IMR-90 (cell line): ENCODE data around the gene SLC15A1. TPM values are rescaled to one million over a fixed set of nuclear protein-coding genes. Genes with fewer than 3 reads are reported as not detected.
A peak's percentile ranks its signal among the peaks of the same experiment; 100 is the strongest.

Experiments used
- ATAC-seq: fragments of 200-7000 bp; cut with Tn5 transposase; 2 replicates; pipeline ENCODE4 v1.9.1; 2020; ENCODE audit warnings: low read depth, mild to moderate bottlenecking, moderate library complexity
- BruUV-seq: library from RNA; stranded (reverse); fragments of 400-500 nt; replicated peaks from 2 replicates; lab custom pipeline; 2021; lab: Mats Ljungman, UMichigan
- CTCF ChIA-PET: fragments of 300-600 bp; formaldehyde crosslinking; extraction: SDS; loops from one replicate; lab custom pipeline; 2021; ENCODE audit warnings: antibody characterized with exemption; lab: Yijun Ruan, JAX
- POLR2A ChIA-PET: fragments of 300-600 bp; sonication (Branson Sonifier 250); formaldehyde crosslinking; loops from one replicate; lab custom pipeline; 2022; ENCODE audit warnings: antibody characterized with exemption; ENCODE audit not compliant: unreplicated experiment; lab: Charles Lee
- DNase-seq: peaks from one replicate; pipeline ENCODE4 v3.0.0; 2013
- H2AFZ ChIP-seq: replicated peaks from 2 replicates; pipeline ENCODE3; 2013; ENCODE audit warnings: low read length, mild to moderate bottlenecking; ENCODE audit not compliant: poor library complexity
- H2AK5ac ChIP-seq: 2 replicates; pipeline ENCODE4 v1.6.1; 2013; ENCODE audit warnings: low read depth, low read length, inconsistent platforms
- H2AK9ac ChIP-seq: replicated peaks from 2 replicates; pipeline ENCODE3; 2013; ENCODE audit warnings: mild to moderate bottlenecking, low read depth, low read length, moderate library complexity; ENCODE audit not compliant: poor library complexity
- H2BK120ac ChIP-seq: 2 replicates; pipeline ENCODE4 v1.6.1; 2013; ENCODE audit warnings: low read depth, low read length, inconsistent platforms
- H2BK15ac ChIP-seq: 3 replicates; pipeline ENCODE4 v1.6.1; 2013; ENCODE audit warnings: low read depth, low read length, inconsistent platforms
- H2BK20ac ChIP-seq: 2 replicates; pipeline ENCODE4 v1.6.1; 2013; ENCODE audit warnings: low read depth, mild to moderate bottlenecking, inconsistent platforms, low read length, moderate library complexity
- H2BK5ac ChIP-seq: 2 replicates; pipeline ENCODE4 v1.6.1; 2013; ENCODE audit warnings: mild to moderate bottlenecking, low read depth, low read length, inconsistent platforms; ENCODE audit not compliant: poor library complexity, severe bottlenecking
- H3K14ac ChIP-seq: replicated peaks from 2 replicates; pipeline ENCODE4 v1.6.1; 2013; ENCODE audit warnings: low read depth, low read length, inconsistent platforms
- H3K18ac ChIP-seq: 2 replicates; pipeline ENCODE4 v1.6.1; 2013; ENCODE audit warnings: low read depth, low read length, control low read depth
- H3K23ac ChIP-seq: 2 replicates; pipeline ENCODE4 v1.6.1; 2013; ENCODE audit warnings: low read depth, low read length, inconsistent platforms
- H3K27ac ChIP-seq: 2 replicates; pipeline ENCODE4 v1.5.1; 2013; ENCODE audit warnings: mild to moderate bottlenecking, control low read depth, low read length; ENCODE audit not compliant: insufficient read depth
- H3K27me3 ChIP-seq: 2 replicates; pipeline ENCODE4 v1.6.1; 2013; ENCODE audit warnings: low read length; ENCODE audit not compliant: control insufficient read depth, insufficient read depth
- H3K36me3 ChIP-seq: 2 replicates; pipeline ENCODE4 v1.6.1; 2013; ENCODE audit warnings: low read length, mixed read lengths; ENCODE audit not compliant: control insufficient read depth, insufficient read depth
- H3K4ac ChIP-seq: 2 replicates; pipeline ENCODE4 v1.6.1; 2013; ENCODE audit warnings: low read depth, low read length, inconsistent platforms
- H3K4me1 ChIP-seq: 2 replicates; pipeline ENCODE4 v1.6.1; 2013; ENCODE audit warnings: low read length, mixed read lengths; ENCODE audit not compliant: control insufficient read depth, insufficient read depth
- H3K4me2 ChIP-seq: 2 replicates; pipeline ENCODE4 v1.6.1; 2013; ENCODE audit warnings: low read depth, mild to moderate bottlenecking, control low read depth, low read length, moderate library complexity
- H3K4me3 ChIP-seq: 2 replicates; pipeline ENCODE4 v1.5.1; 2013; ENCODE audit warnings: low read depth, mild to moderate bottlenecking, control low read depth, low read length, moderate library complexity; ENCODE audit not compliant: insufficient read depth
- H3K56ac ChIP-seq: 2 replicates; pipeline ENCODE4 v1.6.1; 2013; ENCODE audit warnings: low read length, inconsistent platforms; ENCODE audit not compliant: insufficient read depth; ENCODE audit errors: extremely low read depth
- H3K79me1 ChIP-seq, 2 experiments: 2 replicates each; pipeline ENCODE4 v1.6.1; 2013; ENCODE audit warnings: low read length in 2 of 2, inconsistent platforms in 1 of 2, low read depth in 1 of 2
- H3K9ac ChIP-seq: 2 replicates; pipeline ENCODE4 v1.6.1; 2013; ENCODE audit warnings: low read depth, low read length, control low read depth
- H3K9me1 ChIP-seq: 2 replicates; pipeline ENCODE4 v1.6.1; 2013; ENCODE audit warnings: low read length, inconsistent platforms; ENCODE audit not compliant: insufficient read depth
- H3K9me3 ChIP-seq: 2 replicates; pipeline ENCODE4 v1.6.1; 2013; ENCODE audit warnings: low read length; ENCODE audit not compliant: control insufficient read depth, insufficient read depth
- H4K20me1 ChIP-seq: 2 replicates; pipeline ENCODE4 v1.6.1; 2013; ENCODE audit warnings: low read length, inconsistent platforms; ENCODE audit not compliant: insufficient read depth
- H4K5ac ChIP-seq: 2 replicates; pipeline ENCODE4 v1.6.1; 2013; ENCODE audit warnings: mild to moderate bottlenecking, low read depth, low read length, control low read depth
- H4K8ac ChIP-seq, 2 experiments: 2 replicates each; pipeline ENCODE4 v1.6.1; 2013; ENCODE audit warnings: low read depth in 2 of 2, low read length in 2 of 2, control low read depth in 1 of 2, inconsistent platforms in 1 of 2
- H4K91ac ChIP-seq: 2 replicates; pipeline ENCODE4 v1.6.1; 2013; ENCODE audit warnings: low read depth, low read length, inconsistent platforms; ENCODE audit not compliant: insufficient read depth
- CEBPB ChIP-seq: IDR thresholded peaks from 2 replicates; pipeline ENCODE4 v1.6.1; 2012; ENCODE audit warnings: low read depth, low read length, improper control_type of control experiment
- CHD1 ChIP-seq: IDR thresholded peaks from 2 replicates; pipeline ENCODE4 v1.6.1; 2012; ENCODE audit warnings: low read depth, low read length, improper control_type of control experiment
- MAFK ChIP-seq: IDR thresholded peaks from 2 replicates; pipeline ENCODE4 v1.6.1; 2012; ENCODE audit warnings: low read depth, low read length, improper control_type of control experiment
- MAZ ChIP-seq: IDR thresholded peaks from 2 replicates; pipeline ENCODE4 v1.6.1; 2012; ENCODE audit warnings: low read depth, mild to moderate bottlenecking, low read length, improper control_type of control experiment, moderate library complexity, borderline replicate concordance
- POLR2A ChIP-seq: IDR thresholded peaks from 2 replicates; pipeline ENCODE4 v1.6.1; 2012; ENCODE audit warnings: mild to moderate bottlenecking, low read depth, low read length
- RAD21 ChIP-seq: IDR thresholded peaks from 2 replicates; pipeline ENCODE4 v1.6.1; 2012; ENCODE audit warnings: low read length, improper control_type of control experiment
- RCOR1 ChIP-seq: IDR thresholded peaks from 2 replicates; pipeline ENCODE4 v1.6.1; 2012; ENCODE audit warnings: mild to moderate bottlenecking, low read length, improper control_type of control experiment; ENCODE audit not compliant: insufficient replicate concordance
- RFX5 ChIP-seq: IDR thresholded peaks from 2 replicates; pipeline ENCODE4 v1.8.0; 2012; ENCODE audit warnings: low read depth, mild to moderate bottlenecking, low read length, moderate library complexity
- WGBS, 2 experiments: methylation state at CpG; one replicate each; pipeline versions ENCODE4 v1.1.5 to v1.1.7; 2013; ENCODE audit warnings: missing lambda C conversion rate in 2 of 2; ENCODE audit not compliant: insufficient read length in 1 of 2; ENCODE audit errors: extremely low coverage in 2 of 2; 5-methylcytosine and 5-hydroxymethylcytosine counted together
- dilution Hi-C: fragments of 300-500 bp; cut with HindIII; formaldehyde crosslinking; loops from one replicate; pipeline ENCODE4 v1.14.3; 2018; ENCODE audit warnings: low sequenced_read_pairs; ENCODE audit not compliant: unreplicated experiment
- in situ Hi-C: fragments of 300-500 bp; cut with MboI; formaldehyde crosslinking; loops from 3 replicates; pipeline ENCODE4 v1.14.3; 2019; ENCODE audit warnings: low sequenced_read_pairs, inconsistent platforms, mixed read lengths
- intact Hi-C: fragments of 100-400 bp; cut with micrococcal nuclease; formaldehyde crosslinking; loops from 2 replicates; pipeline ENCODE4 v1.10.0; 2022
- polyA plus RNA-seq, 3 experiments: library from polyadenylated mRNA; depleted of rRNA; stranded (reverse); fragments of >200 nt; gene quantifications; 2 replicates each; pipeline ENCODE4 v1.2.3, GENCODE V29; 2012; ENCODE audit warnings: low replicate concordance in 1 of 3
- total RNA-seq: library from RNA; depleted of rRNA; stranded (reverse); fragments of >200 nt; gene quantifications from 2 replicates; pipeline ENCODE4 v1.2.3, GENCODE V29; 2012
- TF ChIP-seq, protein P1 (sequence below): conservative IDR thresholded peaks from 2 replicates; pipeline ENCODE4 v1.5.1; 2012; ENCODE audit warnings: mild to moderate bottlenecking, low read depth, low read length, improper control_type of control experiment
- TF ChIP-seq, protein P2 (sequence below): fragments of 150-350 bp; IDR thresholded peaks from 2 replicates; pipeline ENCODE4 v1.6.1; 2016; ENCODE audit warnings: low read depth, mild to moderate bottlenecking, low read length, moderate library complexity, borderline replicate concordance
- TF ChIP-seq, protein P3 (sequence below): fragments of 150-350 bp; IDR thresholded peaks from 2 replicates; pipeline ENCODE4 v1.6.1; 2017; ENCODE audit warnings: mild to moderate bottlenecking, antibody characterized with exemption, low read length, low read depth

SLC15A1 gene
- total and polyA plus RNA-seq, 2 of the 4 experiments (the other 2 are of a cell fraction), result not detected

DNA sequence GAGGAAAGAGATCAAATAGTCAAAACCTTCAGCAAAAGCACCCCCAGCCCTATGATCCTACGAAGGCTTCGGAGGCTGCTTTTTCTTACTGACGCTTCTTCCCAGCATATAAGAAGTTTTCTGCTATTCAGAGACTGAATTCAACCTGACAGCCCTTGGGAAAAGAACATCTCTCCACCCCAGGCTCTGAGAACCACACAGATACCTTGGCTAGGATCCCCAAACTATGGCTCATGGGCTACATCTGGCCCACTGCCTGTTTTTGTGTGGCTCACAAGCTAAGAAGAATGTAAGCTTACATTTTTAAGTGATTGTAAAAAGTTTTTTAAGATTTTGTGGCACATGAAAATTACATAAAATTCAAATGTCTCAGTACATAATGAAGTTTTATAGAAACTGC lies 3.0 kb downstream of the SLC15A1 start:
- H3K23ac ChIP-seq, result no peak overlapping the region
- no peak overlapping the region for H4K8ac ChIP-seq
- H3K27ac ChIP-seq, result no peak overlapping the region
- DNase-seq (peak; percentile 60), ATAC-seq (no peak)
- H2AK9ac ChIP-seq, result no peak overlapping the region
- H2BK15ac ChIP-seq, result no peak overlapping the region
- H3K56ac ChIP-seq, result no peak overlapping the region
- H3K4ac ChIP-seq, result no peak overlapping the region
- H2BK120ac ChIP-seq, result no peak overlapping the region
- no peak overlapping the region for H2AFZ ChIP-seq
- dilution Hi-C loops (no loop called here), in situ Hi-C loops (no loop called here), intact Hi-C loops (no loop called here)
- H2AK5ac ChIP-seq, result no peak overlapping the region
- no CpG with 5 or more reads among the region's 3 CpGs for WGBS, 2 experiments
- H3K27me3 ChIP-seq, result peaks cover 35% of the 10 kb centered on the region
- no peak overlapping the region for H3K14ac ChIP-seq
- no peak overlapping the region for H3K4me3 ChIP-seq
- POLR2A ChIA-PET, result no interaction called here
- no peak overlapping the region for H4K5ac ChIP-seq
- no peaks in the 10 kb centered on the region; the same call in 1 of the 2 replicates for H3K4me1 ChIP-seq
- no peak overlapping the region for H3K4me2 ChIP-seq
- no peak overlapping the region for H2BK20ac ChIP-seq
- no peak overlapping the region for H3K9ac ChIP-seq
- H4K20me1 ChIP-seq, result no peaks in the 10 kb centered on the region
- CTCF ChIA-PET, result no interaction called here
- no peak overlapping the region for H4K91ac ChIP-seq
- no peaks in the 10 kb centered on the region for H3K79me1 ChIP-seq
- BruUV-seq, result no TSS peak
- H3K36me3 ChIP-seq, result no peaks in the 10 kb centered on the region; the same call in 1 of the 2 replicates
- H3K9me1 ChIP-seq, result no peaks in the 10 kb centered on the region; the same call in 1 of the 2 replicates
- TF ChIP-seq RFX5 (no peak), RCOR1 (no peak), MAZ (no peak), POLR2A (no peak), MAFK (no peak), RAD21 (no peak), CHD1 (no peak), CEBPB (no peak)
- TF ChIP-seq, protein P1, sequence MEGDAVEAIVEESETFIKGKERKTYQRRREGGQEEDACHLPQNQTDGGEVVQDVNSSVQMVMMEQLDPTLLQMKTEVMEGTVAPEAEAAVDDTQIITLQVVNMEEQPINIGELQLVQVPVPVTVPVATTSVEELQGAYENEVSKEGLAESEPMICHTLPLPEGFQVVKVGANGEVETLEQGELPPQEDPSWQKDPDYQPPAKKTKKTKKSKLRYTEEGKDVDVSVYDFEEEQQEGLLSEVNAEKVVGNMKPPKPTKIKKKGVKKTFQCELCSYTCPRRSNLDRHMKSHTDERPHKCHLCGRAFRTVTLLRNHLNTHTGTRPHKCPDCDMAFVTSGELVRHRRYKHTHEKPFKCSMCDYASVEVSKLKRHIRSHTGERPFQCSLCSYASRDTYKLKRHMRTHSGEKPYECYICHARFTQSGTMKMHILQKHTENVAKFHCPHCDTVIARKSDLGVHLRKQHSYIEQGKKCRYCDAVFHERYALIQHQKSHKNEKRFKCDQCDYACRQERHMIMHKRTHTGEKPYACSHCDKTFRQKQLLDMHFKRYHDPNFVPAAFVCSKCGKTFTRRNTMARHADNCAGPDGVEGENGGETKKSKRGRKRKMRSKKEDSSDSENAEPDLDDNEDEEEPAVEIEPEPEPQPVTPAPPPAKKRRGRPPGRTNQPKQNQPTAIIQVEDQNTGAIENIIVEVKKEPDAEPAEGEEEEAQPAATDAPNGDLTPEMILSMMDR, result no peak
- TF ChIP-seq, protein P2, sequence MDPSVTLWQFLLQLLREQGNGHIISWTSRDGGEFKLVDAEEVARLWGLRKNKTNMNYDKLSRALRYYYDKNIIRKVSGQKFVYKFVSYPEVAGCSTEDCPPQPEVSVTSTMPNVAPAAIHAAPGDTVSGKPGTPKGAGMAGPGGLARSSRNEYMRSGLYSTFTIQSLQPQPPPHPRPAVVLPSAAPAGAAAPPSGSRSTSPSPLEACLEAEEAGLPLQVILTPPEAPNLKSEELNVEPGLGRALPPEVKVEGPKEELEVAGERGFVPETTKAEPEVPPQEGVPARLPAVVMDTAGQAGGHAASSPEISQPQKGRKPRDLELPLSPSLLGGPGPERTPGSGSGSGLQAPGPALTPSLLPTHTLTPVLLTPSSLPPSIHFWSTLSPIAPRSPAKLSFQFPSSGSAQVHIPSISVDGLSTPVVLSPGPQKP, result no peak
- TF ChIP-seq, protein P3, sequence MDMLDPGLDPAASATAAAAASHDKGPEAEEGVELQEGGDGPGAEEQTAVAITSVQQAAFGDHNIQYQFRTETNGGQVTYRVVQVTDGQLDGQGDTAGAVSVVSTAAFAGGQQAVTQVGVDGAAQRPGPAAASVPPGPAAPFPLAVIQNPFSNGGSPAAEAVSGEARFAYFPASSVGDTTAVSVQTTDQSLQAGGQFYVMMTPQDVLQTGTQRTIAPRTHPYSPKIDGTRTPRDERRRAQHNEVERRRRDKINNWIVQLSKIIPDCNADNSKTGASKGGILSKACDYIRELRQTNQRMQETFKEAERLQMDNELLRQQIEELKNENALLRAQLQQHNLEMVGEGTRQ, result no peak
- peaks cover 7% of the 10 kb centered on the region for H3K9me3 ChIP-seq
- H3K18ac ChIP-seq, result no peak overlapping the region
- no peak overlapping the region for H2BK5ac ChIP-seq
